Stomach (tissue), 4 donors: ENCODE data around the gene OGFR.

Source experiments
- POLR2A ChIP-seq, 4 donors: fragments of 450-650 bp; IDR thresholded peaks; one replicate each; pipeline ENCODE4 v1.6.1; 2016; ENCODE audit warnings: antibody characterized with exemption in 4 of 4, control low read depth in 2 of 4, mild to moderate bottlenecking in 1 of 4, moderate library complexity in 1 of 4
- TF ChIP-seq, protein P1 (sequence below), 7 experiments: fragments of 450-650 bp in 4 of 7; fragments of 200-600 bp in 3 of 7; sonication (generic) in 3 of 7; IDR thresholded peaks; one replicate each; pipeline ENCODE4 v1.5.1; 2016 to 2019; ENCODE audit warnings: antibody characterized with exemption in 7 of 7, control low read depth in 2 of 7, mild to moderate bottlenecking in 1 of 7

DNA sequence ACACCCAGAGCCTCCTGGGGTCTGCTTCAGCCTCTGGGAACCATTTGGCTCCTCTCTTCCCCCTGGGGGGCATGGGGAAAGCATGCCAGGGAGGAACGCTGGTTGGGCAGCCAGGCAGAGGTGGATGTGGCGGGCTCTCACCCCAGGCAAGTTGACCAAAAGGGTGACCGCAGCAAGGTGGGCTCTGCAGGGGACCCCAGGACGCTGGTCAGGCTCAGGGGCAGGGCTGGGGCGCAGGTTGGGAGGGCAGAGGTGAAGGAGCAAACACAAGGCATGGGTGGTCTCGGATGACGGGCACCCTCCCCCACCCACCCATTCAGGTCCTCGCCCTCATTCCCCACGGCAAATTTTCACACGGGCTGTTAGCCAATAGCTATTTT lies 38.6 kb upstream of the OGFR start:
- TF ChIP-seq, protein P1, sequence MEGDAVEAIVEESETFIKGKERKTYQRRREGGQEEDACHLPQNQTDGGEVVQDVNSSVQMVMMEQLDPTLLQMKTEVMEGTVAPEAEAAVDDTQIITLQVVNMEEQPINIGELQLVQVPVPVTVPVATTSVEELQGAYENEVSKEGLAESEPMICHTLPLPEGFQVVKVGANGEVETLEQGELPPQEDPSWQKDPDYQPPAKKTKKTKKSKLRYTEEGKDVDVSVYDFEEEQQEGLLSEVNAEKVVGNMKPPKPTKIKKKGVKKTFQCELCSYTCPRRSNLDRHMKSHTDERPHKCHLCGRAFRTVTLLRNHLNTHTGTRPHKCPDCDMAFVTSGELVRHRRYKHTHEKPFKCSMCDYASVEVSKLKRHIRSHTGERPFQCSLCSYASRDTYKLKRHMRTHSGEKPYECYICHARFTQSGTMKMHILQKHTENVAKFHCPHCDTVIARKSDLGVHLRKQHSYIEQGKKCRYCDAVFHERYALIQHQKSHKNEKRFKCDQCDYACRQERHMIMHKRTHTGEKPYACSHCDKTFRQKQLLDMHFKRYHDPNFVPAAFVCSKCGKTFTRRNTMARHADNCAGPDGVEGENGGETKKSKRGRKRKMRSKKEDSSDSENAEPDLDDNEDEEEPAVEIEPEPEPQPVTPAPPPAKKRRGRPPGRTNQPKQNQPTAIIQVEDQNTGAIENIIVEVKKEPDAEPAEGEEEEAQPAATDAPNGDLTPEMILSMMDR (IDR thresholded peaks at IDR 0.05), result no peak
- no peak for TF ChIP-seq POLR2A (IDR thresholded peaks at IDR 0.05)
